Breast epithelium (tissue), 3 donors: Measurements from ENCODE around the gene ITGB7.

Source experiments
- CTCF ChIP-seq, 3 donors: fragments of 450-650 bp; IDR thresholded peaks; one replicate each; pipeline ENCODE4 v1.5.1; 2016 to 2017; ENCODE audit warnings: antibody characterized with exemption in 3 of 3, mild to moderate bottlenecking in 3 of 3, moderate library complexity in 3 of 3
- POLR2AphosphoS5 ChIP-seq, 3 donors: sonication (generic); formaldehyde crosslinking; IDR thresholded peaks; one replicate each; pipeline ENCODE4 v1.6.1; 2017; ENCODE audit warnings: antibody characterized with exemption in 3 of 3

DNA sequence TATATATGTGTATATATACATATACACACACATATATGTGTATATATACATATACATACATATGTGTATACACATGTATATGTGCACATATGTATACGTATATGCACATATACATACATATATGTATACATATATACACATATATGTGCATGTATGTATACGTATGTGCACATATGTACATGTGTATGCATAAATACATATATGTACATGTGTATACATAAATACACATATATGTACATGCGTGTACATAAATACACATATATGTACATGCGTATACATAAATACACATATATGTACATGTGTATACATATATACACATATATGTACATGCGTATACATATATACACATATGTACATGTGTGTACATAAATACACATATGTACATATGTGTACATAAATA lies 59.9 kb downstream of the ITGB7 start:
- TF ChIP-seq CTCF (IDR thresholded peaks at IDR 0.05) = no peak
- no peak for TF ChIP-seq POLR2AphosphoS5 (IDR thresholded peaks at IDR 0.05)
